ENCODE measurements around the gene SPEG.

Gene SPEG

GRCh38 chr2:219462349-219462748 is 27.7 kb downstream of the SPEG start:
- no peak for DNase-seq (ENCODE audit: low spot score)

- no peak for DNase-seq (ENCODE audit: low spot score)
Measured at GRCh38 chr2:219464286-219465032, 29.8 kb downstream of the SPEG start.

GRCh38 chr2:219465659-219466561 is 31.3 kb downstream of the SPEG start:
- DNase-seq (ENCODE audit: low spot score): no peak

GRCh38 chr2:219466816-219467735 is 32.4 kb downstream of the SPEG start:
- DNase-seq (ENCODE audit: low spot score): no peak

- DNase-seq (ENCODE audit: low spot score): no peak
Measured at GRCh38 chr2:219467736-219468075, 33.1 kb downstream of the SPEG start.

- DNase-seq (ENCODE audit: low spot score): no peak
Measured at GRCh38 chr2:219468410-219469185, 34.0 kb downstream of the SPEG start.

GRCh38 chr2:219469186-219469724 is 34.6 kb downstream of the SPEG start:
- peak; percentile 36 for DNase-seq (ENCODE audit: low spot score)

GRCh38 chr2:219470429-219470828 is 35.8 kb downstream of the SPEG start:
- no peak for DNase-seq (ENCODE audit: low spot score)

GRCh38 chr2:219471476-219472371 is 37.1 kb downstream of the SPEG start:
- DNase-seq (ENCODE audit: low spot score): no peak

GRCh38 chr2:219472629-219473187 is 38.1 kb downstream of the SPEG start:
- DNase-seq (ENCODE audit: low spot score): no peak

GRCh38 chr2:219473511-219473910 is 38.9 kb downstream of the SPEG start:
- no peak for DNase-seq (ENCODE audit: low spot score)

- no peak for DNase-seq (ENCODE audit: low spot score)
Measured at GRCh38 chr2:219474285-219475060, 39.8 kb downstream of the SPEG start.

GRCh38 chr2:219475278-219475677 is 40.6 kb downstream of the SPEG start:
- DNase-seq (ENCODE audit: low spot score): no peak

GRCh38 chr2:219475697-219476651 is 41.3 kb downstream of the SPEG start:
- DNase-seq (ENCODE audit: low spot score): peak; percentile 66

- no peak for DNase-seq (ENCODE audit: low spot score)
Measured at GRCh38 chr2:219476652-219477151, 42.1 kb downstream of the SPEG start.

GRCh38 chr2:219477179-219477578 is 42.5 kb downstream of the SPEG start:
- no peak for DNase-seq (ENCODE audit: low spot score)

- DNase-seq (ENCODE audit: low spot score): no peak
Measured at GRCh38 chr2:219477815-219478214, 43.2 kb downstream of the SPEG start.

GRCh38 chr2:219478916-219479315 is 44.3 kb downstream of the SPEG start:
- no peak for DNase-seq (ENCODE audit: low spot score)
